Inferior parietal cortex (tissue), 1 donor: ENCODE data around the gene CSK.

Experiments
- DNase-seq: peaks from one replicate; pipeline ENCODE4 v3.0.0-alpha.2; 2016; ENCODE audit errors: extremely low spot score

CSK gene

GRCh38 chr15:74843445-74843828 is 61.6 kb downstream of the CSK start:
- DNase-seq, result no peak

GRCh38 chr15:74843891-74844299 is 62.0 kb downstream of the CSK start:
- no peak for DNase-seq

GRCh38 chr15:74844319-74845207 is 62.7 kb downstream of the CSK start:
- DNase-seq, result no peak

- DNase-seq, result no peak
Measured at GRCh38 chr15:74845208-74845568, 63.3 kb downstream of the CSK start.

GRCh38 chr15:74845581-74845980 is 63.7 kb downstream of the CSK start:
- no peak for DNase-seq

- DNase-seq, result no peak
Measured at GRCh38 chr15:74847432-74847831, 65.6 kb downstream of the CSK start.

- DNase-seq, result no peak
Measured at GRCh38 chr15:74850393-74850792, 68.5 kb downstream of the CSK start.

- DNase-seq, result no peak
Measured at GRCh38 chr15:74851960-74852359, 70.1 kb downstream of the CSK start.
